ENCODE measurements around the gene NDST3.

NDST3 gene

GRCh38 chr4:118082182-118082581 is 47.9 kb downstream of the NDST3 start:
- no peak for DNase-seq

GRCh38 chr4:118085700-118086099 is 51.4 kb downstream of the NDST3 start:
- DNase-seq: no peak

GRCh38 chr4:118086344-118086743 is 52.1 kb downstream of the NDST3 start:
- no peak for DNase-seq

- no peak for DNase-seq
Observed at GRCh38 chr4:118087366-118087765, 53.1 kb downstream of the NDST3 start.

GRCh38 chr4:118099106-118099505 is 64.8 kb downstream of the NDST3 start:
- no peak for DNase-seq

GRCh38 chr4:118102195-118102594 is 67.9 kb downstream of the NDST3 start:
- no peak for DNase-seq

GRCh38 chr4:118112117-118113046 is 78.1 kb downstream of the NDST3 start:
- no peak for DNase-seq

- DNase-seq: no peak
Observed at GRCh38 chr4:118113220-118113619, 78.9 kb downstream of the NDST3 start.

- no peak for DNase-seq
Observed at GRCh38 chr4:118114720-118115119, 80.4 kb downstream of the NDST3 start.

- no peak for DNase-seq
Observed at GRCh38 chr4:118120120-118120760, 86.0 kb downstream of the NDST3 start.

- DNase-seq: no peak
Observed at GRCh38 chr4:118124997-118125396, 90.7 kb downstream of the NDST3 start.

GRCh38 chr4:118139241-118139640 is 105.0 kb downstream of the NDST3 start:
- no peak for DNase-seq

GRCh38 chr4:118141240-118141639 is 107.0 kb downstream of the NDST3 start:
- DNase-seq: no peak

GRCh38 chr4:118154649-118155048 is 120.4 kb downstream of the NDST3 start:
- DNase-seq: no peak

- DNase-seq: no peak
Observed at GRCh38 chr4:118155516-118155915, 121.2 kb downstream of the NDST3 start.

- DNase-seq: no peak
Observed at GRCh38 chr4:118158763-118159375, 124.6 kb downstream of the NDST3 start.

- DNase-seq: no peak
Observed at GRCh38 chr4:118167306-118167705, 133.0 kb downstream of the NDST3 start.

GRCh38 chr4:118171381-118171780 is 137.1 kb downstream of the NDST3 start:
- no peak for DNase-seq

GRCh38 chr4:118173126-118173525 is 138.8 kb downstream of the NDST3 start:
- no peak for DNase-seq

GRCh38 chr4:118173956-118174725 is 139.9 kb downstream of the NDST3 start:
- DNase-seq: no peak

- DNase-seq: no peak
Observed at GRCh38 chr4:118175506-118175905, 141.2 kb downstream of the NDST3 start.

GRCh38 chr4:118177126-118177525 is 142.8 kb downstream of the NDST3 start:
- no peak for DNase-seq

- no peak for DNase-seq
Observed at GRCh38 chr4:118180776-118181175, 146.5 kb downstream of the NDST3 start.

Data from activated CD4-positive, alpha-beta T cell treated with anti-CD3 and anti-CD28 coated beads for 4 hours (primary cell).